ENCODE data around the gene FBF1.

The FBF1 gene

DNA sequence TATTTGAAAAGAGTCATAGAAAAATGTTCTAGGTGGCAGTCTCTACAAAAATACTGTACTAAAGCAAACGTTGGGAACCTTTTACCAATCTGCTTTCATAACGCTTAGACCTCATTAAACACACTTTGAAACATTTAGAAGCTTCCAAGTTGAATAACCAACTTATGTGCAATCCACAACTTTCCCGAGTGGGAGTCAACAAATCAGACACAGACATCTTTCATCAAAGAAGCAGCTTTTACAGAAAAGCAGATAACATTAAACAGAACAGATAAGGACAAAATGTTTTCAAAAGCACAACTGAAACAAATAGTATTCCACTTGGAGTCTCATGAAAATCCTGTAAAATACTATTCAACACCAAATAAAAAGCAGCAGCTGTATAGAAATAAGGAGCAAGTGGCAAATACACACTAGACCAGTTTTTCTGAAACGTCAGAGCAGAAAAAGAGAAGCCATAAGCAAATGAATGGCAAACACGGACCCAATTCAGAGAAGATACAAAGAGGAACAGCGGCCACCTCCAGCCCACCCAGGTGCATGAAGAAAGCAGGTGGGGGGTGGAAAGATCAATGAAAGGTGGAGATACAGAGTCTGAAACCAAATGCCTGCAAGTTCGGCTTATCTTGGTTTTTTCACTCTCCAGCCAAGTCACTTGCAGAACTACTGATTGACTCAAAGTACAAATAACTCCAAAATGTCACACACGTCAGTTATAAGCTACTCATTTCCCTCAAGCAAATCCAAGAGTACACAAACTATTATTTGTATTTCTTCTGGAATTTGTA is 18.4 kb upstream of the FBF1 start:
- no peak for FAIRE-seq
- no peak for DNase-seq (ENCODE audit: insufficient read length, low spot score)

DNA sequence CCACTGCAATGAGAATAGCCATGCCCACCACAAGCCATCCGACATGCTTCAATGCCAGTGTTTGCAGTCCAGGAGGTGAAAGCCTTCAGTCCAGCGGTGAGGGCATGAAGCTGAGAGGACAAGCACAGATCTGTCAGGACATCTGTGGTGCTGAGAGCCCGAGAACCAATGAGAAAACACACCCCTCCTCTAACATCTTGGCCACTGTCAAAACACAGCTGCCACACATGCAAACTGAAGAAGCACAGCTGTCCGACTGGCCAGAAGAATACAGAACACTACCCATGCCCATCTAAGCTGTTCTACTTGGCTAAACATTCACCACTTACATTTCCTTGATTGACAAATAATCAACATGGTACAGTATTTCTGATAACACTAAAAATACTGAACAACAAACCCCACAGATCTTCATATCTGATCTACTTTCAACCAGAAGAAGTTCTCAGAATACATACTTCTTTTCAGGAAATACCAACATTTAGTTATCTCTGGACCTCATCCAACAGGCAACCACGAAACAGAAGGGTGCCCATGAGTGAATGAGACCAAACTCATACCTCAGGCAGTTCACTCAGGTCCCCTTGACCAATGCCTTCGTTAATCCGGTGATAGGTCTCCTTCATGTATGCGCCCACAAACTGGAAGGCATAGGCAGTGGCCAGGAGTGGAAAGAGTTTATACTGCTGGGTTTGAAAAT is 10.2 kb upstream of the FBF1 start:
- FAIRE-seq (no peak), DNase-seq (ENCODE audit: insufficient read length, low spot score) (no peak)

DNA sequence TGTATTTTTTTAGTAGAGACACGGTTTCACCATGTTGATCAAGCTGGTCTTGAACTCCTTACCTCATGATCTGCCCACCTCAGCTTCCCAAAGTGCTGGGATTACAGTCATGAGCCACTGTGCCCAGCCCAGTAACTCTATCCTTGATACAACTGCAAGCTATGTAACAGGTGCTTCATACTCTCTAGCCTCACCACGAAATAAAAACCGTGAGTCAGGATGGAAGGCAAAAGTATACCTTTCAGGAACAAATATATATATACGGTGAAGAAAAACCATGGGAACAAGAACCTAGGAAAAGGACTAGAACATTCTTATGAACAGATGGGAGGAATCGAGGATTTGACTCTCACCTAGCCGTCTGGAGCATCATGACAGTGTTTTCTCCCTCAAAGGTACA is 9.6 kb upstream of the FBF1 start:
- DNase-seq (ENCODE audit: insufficient read length, low spot score) (no peak), FAIRE-seq (no peak)

DNA sequence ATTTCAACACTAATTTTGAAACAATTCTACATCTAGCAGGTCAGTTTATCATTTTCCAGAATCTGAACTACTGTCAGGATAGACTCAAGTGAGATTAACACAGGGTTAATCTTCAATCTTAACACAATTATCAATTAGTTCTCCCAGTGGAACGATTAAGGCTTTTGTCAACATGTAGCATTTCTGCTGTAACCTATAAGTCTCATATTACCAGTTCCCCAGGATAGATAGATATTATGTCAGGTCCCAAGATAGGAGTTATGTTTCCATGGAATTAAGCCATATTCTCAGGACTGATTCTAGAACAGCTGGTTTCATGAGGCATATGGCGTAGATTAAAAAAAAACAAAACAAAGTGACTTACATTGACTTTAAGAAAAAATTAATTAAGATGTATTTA is 4.4 kb upstream of the FBF1 start:
- FAIRE-seq (no peak), DNase-seq (ENCODE audit: insufficient read length, low spot score) (no peak)

- FAIRE-seq (no peak), DNase-seq (ENCODE audit: insufficient read length, low spot score) (no peak)
Measured at GRCh38 chr17:75943491-75943890, 2.6 kb upstream of the FBF1 start.

- DNase-seq (ENCODE audit: insufficient read length, low spot score) (no peak), FAIRE-seq (no peak)
Measured at GRCh38 chr17:75942473-75942872, 1.6 kb upstream of the FBF1 start.

- no peak for DNase-seq (ENCODE audit: insufficient read length, low spot score)
- peak; percentile 59 for FAIRE-seq
Measured at GRCh38 chr17:75941442-75941819, 589 bp upstream of the FBF1 start.

GRCh38 chr17:75937652-75938051 is 3.2 kb downstream of the FBF1 start:
- FAIRE-seq, result no peak
- DNase-seq (ENCODE audit: insufficient read length, low spot score), result no peak

DNA sequence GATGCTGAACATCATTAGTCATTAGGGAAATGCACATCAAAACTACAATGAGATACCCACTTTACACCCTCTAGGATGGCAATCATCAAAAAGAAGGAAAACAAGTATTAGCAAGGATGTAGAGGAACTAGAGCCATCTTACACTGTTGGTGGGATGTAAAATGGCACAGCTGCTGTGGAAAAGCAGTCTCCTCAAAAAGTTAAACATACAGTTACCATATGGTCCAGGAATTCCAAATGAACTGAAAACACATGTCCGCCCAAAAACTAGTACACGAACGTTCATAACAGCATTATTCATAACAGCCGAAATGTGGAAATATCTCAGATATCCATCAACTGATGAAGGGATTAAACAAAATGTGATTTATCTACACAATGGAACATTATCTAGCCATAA is 7.0 kb downstream of the FBF1 start:
- FAIRE-seq (no peak), DNase-seq (ENCODE audit: insufficient read length, low spot score) (no peak)

GRCh38 chr17:75932852-75933251 is 8.0 kb downstream of the FBF1 start:
- no peak for FAIRE-seq

DNA sequence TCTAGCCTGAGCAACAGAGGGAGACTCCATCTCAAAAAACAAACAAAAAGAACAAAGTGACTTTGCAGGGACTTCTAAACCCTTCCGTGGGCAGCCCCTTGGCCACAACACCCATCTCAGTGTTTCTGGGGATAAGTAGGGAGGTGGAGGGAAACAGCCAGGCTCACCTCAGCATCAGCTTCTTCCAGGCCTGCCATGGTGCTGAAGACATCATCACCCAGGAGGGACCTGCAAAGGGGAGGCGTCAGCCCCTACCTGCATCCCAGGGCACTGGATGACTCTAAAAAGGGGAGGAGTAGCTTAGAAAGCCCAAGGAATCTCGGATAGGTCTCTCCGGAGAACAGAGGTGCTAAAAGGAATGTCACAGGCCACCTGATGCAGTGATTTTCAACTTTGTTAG is 9.8 kb downstream of the FBF1 start:
- DNase-seq (ENCODE audit: insufficient read length, low spot score) (no peak), FAIRE-seq (no peak)

More at GRCh38 chr17:75932852-75933251, 8.0 kb downstream of the FBF1 start:
- no peak for DNase-seq (ENCODE audit: insufficient read length, low spot score)

DNA sequence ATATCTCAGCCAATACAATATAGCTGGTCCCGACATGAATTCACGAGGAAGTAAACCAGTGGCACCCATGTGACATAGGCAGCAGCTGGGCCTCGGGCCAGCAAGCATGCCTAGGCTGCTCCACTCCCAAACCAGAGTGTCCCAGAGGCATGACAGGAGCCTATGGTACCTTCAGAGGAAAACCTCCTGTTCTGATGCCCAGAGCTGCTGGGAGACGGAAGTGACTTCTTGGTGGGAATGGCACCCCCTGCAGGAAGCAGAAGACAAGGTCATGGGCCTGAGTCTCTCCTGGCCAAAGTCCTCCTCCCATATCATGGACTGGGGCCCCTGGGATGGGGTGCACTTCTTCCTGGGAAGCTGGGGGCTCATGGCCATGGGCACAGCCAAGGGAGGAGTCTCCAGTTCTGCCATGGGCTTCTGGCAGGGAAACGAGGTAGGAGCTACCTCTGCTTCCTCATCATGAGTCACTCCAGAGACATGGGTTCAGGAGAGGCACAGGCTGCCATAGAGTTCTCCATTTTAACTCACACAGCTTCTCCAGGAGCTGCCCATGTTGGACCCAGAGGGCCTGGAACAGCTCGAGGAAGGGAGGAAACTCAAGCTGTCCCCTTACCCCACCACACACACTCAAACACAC is 13.4 kb downstream of the FBF1 start:
- peak; percentile 45 for DNase-seq (ENCODE audit: insufficient read length, low spot score)
- peak; percentile 79 for FAIRE-seq

DNA sequence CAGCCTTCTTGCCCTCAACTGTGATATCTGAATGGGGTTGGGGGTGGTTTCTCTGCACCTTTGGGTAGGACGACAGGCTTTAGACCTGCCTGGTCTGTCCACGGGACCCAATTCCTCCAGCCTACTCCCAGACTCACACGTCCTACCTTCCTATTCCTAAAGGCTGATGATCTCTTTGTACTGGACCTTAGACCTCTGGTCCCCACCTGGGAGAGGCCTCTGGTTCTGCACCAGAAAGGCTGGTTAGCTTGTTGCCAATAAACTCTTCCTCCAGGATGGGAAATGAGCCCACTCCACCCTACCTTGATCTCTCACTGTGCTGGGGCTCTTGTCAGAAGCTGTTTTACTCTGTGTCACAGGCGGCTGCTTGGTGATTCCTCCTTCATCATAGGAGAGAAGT is 14.4 kb downstream of the FBF1 start:
- DNase-seq (ENCODE audit: insufficient read length, low spot score), result no peak
- FAIRE-seq, result no peak

- no peak for FAIRE-seq
Measured at GRCh38 chr17:75925912-75926311, 14.9 kb downstream of the FBF1 start.

GRCh38 chr17:75925103-75925502 is 15.7 kb downstream of the FBF1 start:
- DNase-seq (ENCODE audit: insufficient read length, low spot score) (no peak), FAIRE-seq (no peak)

More at GRCh38 chr17:75925912-75926311, 14.9 kb downstream of the FBF1 start:
- no peak for DNase-seq (ENCODE audit: insufficient read length, low spot score)

- FAIRE-seq (no peak), DNase-seq (ENCODE audit: insufficient read length, low spot score) (no peak)
Measured at GRCh38 chr17:75922963-75923874, 17.6 kb downstream of the FBF1 start.

GRCh38 chr17:75922173-75922961 is 18.5 kb downstream of the FBF1 start:
- no peak for FAIRE-seq
- no peak for DNase-seq (ENCODE audit: insufficient read length, low spot score)

DNA sequence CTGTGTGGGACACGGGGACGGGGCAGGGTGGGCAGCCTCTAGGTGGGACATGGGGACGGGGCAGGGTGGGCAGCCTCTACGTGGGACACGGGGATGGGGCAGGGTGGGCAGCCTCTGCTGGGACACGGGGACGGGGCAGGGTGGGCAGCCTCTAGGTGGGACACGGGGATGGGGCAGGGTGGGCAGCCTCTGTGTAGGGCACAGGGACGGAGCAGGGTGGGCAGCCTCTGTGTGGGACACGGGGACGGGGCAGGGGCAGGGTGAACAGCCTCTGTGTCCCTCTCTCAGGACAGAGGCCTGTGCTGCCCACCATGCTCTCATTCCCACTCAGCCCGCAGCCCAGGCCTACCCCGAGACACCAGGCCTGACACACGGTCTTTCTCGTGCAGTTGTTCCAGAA is 19.2 kb downstream of the FBF1 start:
- DNase-seq (ENCODE audit: insufficient read length, low spot score) (no peak), FAIRE-seq (no peak)

GRCh38 chr17:75920045-75920560 is 20.7 kb downstream of the FBF1 start:
- FAIRE-seq (no peak), DNase-seq (ENCODE audit: insufficient read length, low spot score) (no peak)

- FAIRE-seq (no peak), DNase-seq (ENCODE audit: insufficient read length, low spot score) (no peak)
Measured at GRCh38 chr17:75919611-75920010, 21.2 kb downstream of the FBF1 start.
